Activated CD8-positive, alpha-beta T cell treated with anti-CD3 and anti-CD28 coated beads, Interleukin-2, amount 10 ng/mL, durations not matched to agents 7 days and 5 days (primary cell): ENCODE measurements around the gene IRF9. TPM values are rescaled to one million over a fixed set of nuclear protein-coding genes. Genes with fewer than 3 reads are reported as not detected.

ENCODE experiments used
- ATAC-seq: fragments of 150-1000 bp; cut with Tn5 transposase; one replicate; pipeline ENCODE4 v1.10.0; 2021; ENCODE audit warnings: moderate library complexity
- CTCF ChIA-PET: fragments of 350-600 bp; sonication (Branson Sonifier 250); formaldehyde crosslinking; loops from one replicate; lab custom pipeline; 2021; ENCODE audit warnings: antibody characterized with exemption; lab: Charles Lee
- POLR2A ChIA-PET: fragments of 350-600 bp; sonication (Branson Sonifier 250); formaldehyde crosslinking; loops from one replicate; lab custom pipeline; 2021; ENCODE audit warnings: antibody characterized with exemption; lab: Charles Lee
- DNase-seq: peaks from one replicate; pipeline ENCODE4 v3.0.0-alpha.2; 2020
- H3K27ac Mint-ChIP-seq: one replicate; pipeline ENCODE4 v1.8.0; 2021; ENCODE audit warnings: mild to moderate bottlenecking, mixed read lengths
- H3K27me3 Mint-ChIP-seq: one replicate; pipeline ENCODE4 v1.8.0; 2021; ENCODE audit warnings: low read depth, mixed read lengths
- H3K36me3 Mint-ChIP-seq: one replicate; pipeline ENCODE4 v1.8.0; 2021; ENCODE audit warnings: low read depth, mixed read lengths
- H3K4me1 Mint-ChIP-seq: one replicate; pipeline ENCODE4 v1.8.0; 2021; ENCODE audit warnings: low read depth, mixed read lengths
- H3K4me3 Mint-ChIP-seq: one replicate; pipeline ENCODE4 v1.8.0; 2021; ENCODE audit warnings: mild to moderate bottlenecking, mixed read lengths
- H3K9me3 Mint-ChIP-seq: one replicate; pipeline ENCODE4 v1.8.0; 2022; ENCODE audit warnings: mixed read lengths; ENCODE audit not compliant: insufficient read depth
- total RNA-seq, 2 experiments: library from RNA; stranded (reverse); gene quantifications; one replicate each; pipeline ENCODE4 v1.2.3, GENCODE V29; 2021

The IRF9 gene
- total RNA-seq, 2 experiments from 2014 or later, result 221 to 242 TPM

GRCh38 chr14:24177891-24178290 is 16.8 kb downstream of the IRF9 start:
- ATAC-seq (no peak), DNase-seq (no peak)
- Mint-ChIP-seq H3K27me3 (no peaks in the 10 kb centered on the region), H3K4me3 (no peak overlapping the region), H3K27ac (no peak overlapping the region), H3K4me1 (peaks cover 12% of the 10 kb centered on the region), H3K36me3 (peaks cover 60% of the 10 kb centered on the region), H3K9me3 (no peaks in the 10 kb centered on the region)
- ChIA-PET CTCF (no interaction called here), POLR2A (interaction anchor here (0.7 to 5.1 kb wide), 4 partner anchors 11 to 36 kb away, joined by 4 to 37 read pairs (median 7); partner anchors contain the start of genes EMC9 and IRF9)

GRCh38 chr14:24178399-24179178 is 17.5 kb downstream of the IRF9 start:
- ChIA-PET POLR2A (interaction anchor here (0.7 to 5.1 kb wide), 5 partner anchors 9 to 28 kb away, joined by 5 to 37 read pairs (median 5); partner anchors contain the start of gene IRF9), CTCF (interaction anchor here (0.8 kb wide), 1 partner anchor 10 kb away, joined by 3 read pairs; the partner anchor contains the start of gene IPO4)
- no peak for DNase-seq
- ATAC-seq, result no peak
- H3K9me3 Mint-ChIP-seq, result no peaks in the 10 kb centered on the region
- no peak overlapping the region for H3K27ac Mint-ChIP-seq
- peaks cover 59% of the 10 kb centered on the region for H3K36me3 Mint-ChIP-seq
- H3K27me3 Mint-ChIP-seq, result no peaks in the 10 kb centered on the region
- H3K4me1 Mint-ChIP-seq, result peaks cover 8% of the 10 kb centered on the region
- no peak overlapping the region for H3K4me3 Mint-ChIP-seq

- peaks cover 8% of the 10 kb centered on the region for H3K4me1 Mint-ChIP-seq
- no peak for ATAC-seq
- ChIA-PET POLR2A (interaction anchor here (0.7 to 5.1 kb wide), 9 partner anchors 9 to 27 kb away, joined by 3 to 37 read pairs (median 5); partner anchors contain the start of genes IPO4, IRF9 and TM9SF1), CTCF (interaction anchor here (0.8 kb wide), 1 partner anchor 9 kb away, joined by 3 read pairs; the partner anchor contains the start of gene IPO4)
- H3K27me3 Mint-ChIP-seq, result no peaks in the 10 kb centered on the region
- no peak overlapping the region for H3K4me3 Mint-ChIP-seq
- H3K9me3 Mint-ChIP-seq, result no peaks in the 10 kb centered on the region
- H3K27ac Mint-ChIP-seq, result peak overlapping the region; percentile 56
- DNase-seq, result no peak
- H3K36me3 Mint-ChIP-seq, result peaks cover 55% of the 10 kb centered on the region
Observed at GRCh38 chr14:24179294-24179960, 18.4 kb downstream of the IRF9 start.

- H3K4me3 Mint-ChIP-seq, result no peak overlapping the region
- CTCF ChIA-PET, result interaction anchor here (1.0 to 1.5 kb wide), 2 partner anchors 19 to 39 kb away, joined by 3 to 4 read pairs; partner anchors contain the start of genes EMC9 and IRF9
Observed at GRCh38 chr14:24179961-24180796, 19.1 kb downstream of the IRF9 start.

GRCh38 chr14:24181371-24182077 is 20.5 kb downstream of the IRF9 start:
- H3K27me3 Mint-ChIP-seq, result no peaks in the 10 kb centered on the region
- CTCF ChIA-PET, result interaction anchor here (1.0 to 1.5 kb wide), 2 partner anchors 21 to 40 kb away, joined by 3 to 4 read pairs; partner anchors contain the start of genes EMC9 and IRF9
- peaks cover 50% of the 10 kb centered on the region for H3K36me3 Mint-ChIP-seq
- DNase-seq (no peak), ATAC-seq (no peak)
- no peaks in the 10 kb centered on the region for H3K9me3 Mint-ChIP-seq
- POLR2A ChIA-PET, result interaction anchor here (1.3 to 5.1 kb wide), 5 partner anchors 8 to 20 kb away, joined by 4 to 37 read pairs (median 12); partner anchors contain the start of genes IRF9 and TM9SF1
- H3K27ac Mint-ChIP-seq, result peak overlapping the region; percentile 50
- no peak overlapping the region for H3K4me3 Mint-ChIP-seq
- peaks cover 2% of the 10 kb centered on the region for H3K4me1 Mint-ChIP-seq

More at GRCh38 chr14:24179961-24180796, 19.1 kb downstream of the IRF9 start:
- no peaks in the 10 kb centered on the region for H3K9me3 Mint-ChIP-seq
- H3K36me3 Mint-ChIP-seq, result peaks cover 52% of the 10 kb centered on the region
- DNase-seq (no peak), ATAC-seq (no peak)
- POLR2A ChIA-PET, result interaction anchor here (0.7 to 5.1 kb wide), 8 partner anchors 9 to 19 kb away, joined by 3 to 37 read pairs (median 4); partner anchors contain the start of genes IPO4, IRF9 and TM9SF1
- no peaks in the 10 kb centered on the region for H3K27me3 Mint-ChIP-seq
- H3K27ac Mint-ChIP-seq, result no peak overlapping the region
- H3K4me1 Mint-ChIP-seq, result peaks cover under 1% of the 10 kb centered on the region

- Mint-ChIP-seq H3K4me3 (no peak overlapping the region), H3K36me3 (peaks cover 50% of the 10 kb centered on the region), H3K4me1 (peaks cover 7% of the 10 kb centered on the region), H3K27me3 (no peaks in the 10 kb centered on the region), H3K27ac (peak overlapping the region; percentile 50), H3K9me3 (no peaks in the 10 kb centered on the region)
- no peak for ATAC-seq
- ChIA-PET POLR2A (interaction anchor here (0.6 to 2.6 kb wide), 6 partner anchors 9 to 31 kb away, joined by 3 to 15 read pairs (median 4); partner anchors contain the start of genes CHMP4A, IRF9 and REC8), CTCF (no interaction called here)
- DNase-seq, result no peak
Observed at GRCh38 chr14:24182110-24182882, 21.2 kb downstream of the IRF9 start.

- DNase-seq (no peak), ATAC-seq (no peak)
- no peaks in the 10 kb centered on the region for H3K9me3 Mint-ChIP-seq
- CTCF ChIA-PET, result no interaction called here
- no peak overlapping the region for H3K4me3 Mint-ChIP-seq
- peaks cover 50% of the 10 kb centered on the region for H3K36me3 Mint-ChIP-seq
- POLR2A ChIA-PET, result interaction anchor here (1.2 to 2.6 kb wide), 4 partner anchors 10 to 21 kb away, joined by 4 to 15 read pairs (median 4); partner anchors contain the start of genes IRF9 and REC8
- no peak overlapping the region for H3K27ac Mint-ChIP-seq
- no peaks in the 10 kb centered on the region for H3K27me3 Mint-ChIP-seq
- H3K4me1 Mint-ChIP-seq, result peaks cover 13% of the 10 kb centered on the region
Observed at GRCh38 chr14:24183014-24183481, 22.0 kb downstream of the IRF9 start.

GRCh38 chr14:24184104-24184970 is 23.3 kb downstream of the IRF9 start:
- Mint-ChIP-seq H3K27me3 (no peaks in the 10 kb centered on the region), H3K4me3 (no peak overlapping the region), H3K9me3 (no peaks in the 10 kb centered on the region), H3K4me1 (peaks cover 24% of the 10 kb centered on the region), H3K36me3 (peaks cover 40% of the 10 kb centered on the region), H3K27ac (no peak overlapping the region)
- ATAC-seq, result no peak
- ChIA-PET CTCF (no interaction called here), POLR2A (interaction anchor here (2.6 to 4.9 kb wide), 3 partner anchors 11 to 23 kb away, joined by 14 to 85 read pairs (median 15); partner anchors contain the start of genes IRF9 and TM9SF1)
- no peak for DNase-seq

- Mint-ChIP-seq H3K4me3 (no peak overlapping the region), H3K36me3 (peaks cover 38% of the 10 kb centered on the region), H3K9me3 (no peaks in the 10 kb centered on the region), H3K27me3 (no peaks in the 10 kb centered on the region), H3K27ac (peak overlapping the region; percentile 15), H3K4me1 (peaks cover 28% of the 10 kb centered on the region)
- ChIA-PET CTCF (interaction anchor here (0.7 to 2.8 kb wide), 2 partner anchors 23 to 24 kb away, joined by 3 to 9 read pairs; partner anchors contain the start of gene IRF9), POLR2A (interaction anchor here (3.4 to 4.9 kb wide), 3 partner anchors 10 to 22 kb away, joined by 14 to 85 read pairs (median 25); partner anchors contain the start of genes IRF9, REC8 and TM9SF1)
- ATAC-seq, result no peak
- DNase-seq, result no peak
Observed at GRCh38 chr14:24185026-24185425, 24.0 kb downstream of the IRF9 start.
